Prostate gland (tissue), 2 donors: Measurements from ENCODE around the gene PTPRC. TPM values are rescaled to one million over a fixed set of nuclear protein-coding genes. Genes with fewer than 3 reads are reported as not detected.

ENCODE experiments used
- DNase-seq: peaks from one replicate; pipeline ENCODE4 v3.0.0-alpha.2; 2019; ENCODE audit warnings: low spot score
- H3K27ac ChIP-seq, 2 donors: fragments of 200-600 bp; sonication (generic); 2 replicates each; pipeline ENCODE4 v1.5.1; 2017 to 2019
- H3K27me3 ChIP-seq: fragments of 200-600 bp; sonication (generic); replicated peaks from 2 replicates; pipeline ENCODE4 v1.5.1; 2019; ENCODE audit not compliant: insufficient read depth
- H3K36me3 ChIP-seq, 2 donors: fragments of 200-600 bp; sonication (generic); 1 replicate in 1 of 2; 2 replicates in 1 of 2; pipeline versions ENCODE4 v1.5.1 to v1.8.1; 2017 to 2019
- H3K4me1 ChIP-seq: fragments of 200-600 bp; sonication (generic); replicated peaks from 2 replicates; pipeline ENCODE4 v1.5.1; 2019
- H3K4me3 ChIP-seq, 2 donors: fragments of 200-600 bp; sonication (generic); 2 replicates each; pipeline ENCODE4 v1.5.1; 2017 to 2019
- H3K9me3 ChIP-seq: fragments of 200-600 bp; sonication (generic); 2 replicates; pipeline ENCODE4 v1.5.1; 2017
- POLR2A ChIP-seq: fragments of 450-650 bp; IDR thresholded peaks from one replicate; pipeline ENCODE4 v1.6.1; 2016; ENCODE audit warnings: antibody characterized with exemption, mild to moderate bottlenecking
- POLR2AphosphoS5 ChIP-seq: sonication (generic); formaldehyde crosslinking; IDR thresholded peaks from one replicate; pipeline ENCODE4 v1.6.1; 2017; ENCODE audit warnings: antibody characterized with exemption
- WGBS: methylation state at CpG from one replicate; pipeline ENCODE4 v1.1.5; 2018; 5-methylcytosine and 5-hydroxymethylcytosine counted together
- intact Hi-C: fragments of 100-400 bp; cut with DNase I; formaldehyde crosslinking; loops from one replicate; pipeline ENCODE4 v1.14.2; 2022
- total RNA-seq, 2 donors: library from RNA; depleted of rRNA; stranded (reverse); fragments of >200 nt; gene quantifications; one replicate each; pipeline ENCODE4 v1.1.0, GENCODE V29; 2016
- TF ChIP-seq, protein P1 (sequence below), 4 experiments: fragments of 200-600 bp in 2 of 4; fragments of 450-650 bp in 2 of 4; sonication (generic) in 2 of 4; IDR thresholded peaks; 1 replicate in 3 of 4; 2 replicates in 1 of 4; pipeline ENCODE4 v1.5.1; 2016 to 2019; ENCODE audit warnings: antibody characterized with exemption in 4 of 4, mild to moderate bottlenecking in 2 of 4, moderate library complexity in 2 of 4

The PTPRC gene
- total RNA-seq, 2 donors from 2014 or later = 8.9 to 9.5 TPM

DNA sequence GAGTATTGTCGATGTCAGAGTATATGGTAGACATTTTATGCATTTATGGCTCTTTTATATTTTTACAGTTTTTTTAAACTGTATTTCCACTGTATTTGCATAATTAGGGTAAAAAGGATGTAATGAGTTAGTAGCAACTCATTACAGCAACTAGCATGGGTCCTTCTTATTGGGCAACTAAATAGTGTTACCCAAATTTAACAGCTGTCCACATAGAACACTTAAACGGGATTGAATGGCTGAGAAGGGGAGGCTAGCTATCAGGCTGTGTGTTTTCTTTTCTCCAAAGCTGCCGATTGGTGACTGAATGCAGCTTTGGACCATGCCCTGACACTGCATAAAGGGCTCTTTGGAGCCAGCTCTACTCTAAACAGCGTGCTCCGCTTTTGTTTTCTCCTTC lies 75.4 kb downstream of the PTPRC start:
- intact Hi-C loops = no loop called here
- Histone ChIP-seq H3K9me3 (no peaks in the 10 kb centered on the region), H3K27ac (no peak overlapping the region), H3K36me3 (no peaks in the 10 kb centered on the region), H3K4me3 (no peak overlapping the region), H3K27me3 (no peaks in the 10 kb centered on the region), H3K4me1 (no peaks in the 10 kb centered on the region)
- 78% methylated on average over 5 of the region's 5 CpGs for WGBS
- no peak for TF ChIP-seq POLR2A
- TF ChIP-seq, protein P1, sequence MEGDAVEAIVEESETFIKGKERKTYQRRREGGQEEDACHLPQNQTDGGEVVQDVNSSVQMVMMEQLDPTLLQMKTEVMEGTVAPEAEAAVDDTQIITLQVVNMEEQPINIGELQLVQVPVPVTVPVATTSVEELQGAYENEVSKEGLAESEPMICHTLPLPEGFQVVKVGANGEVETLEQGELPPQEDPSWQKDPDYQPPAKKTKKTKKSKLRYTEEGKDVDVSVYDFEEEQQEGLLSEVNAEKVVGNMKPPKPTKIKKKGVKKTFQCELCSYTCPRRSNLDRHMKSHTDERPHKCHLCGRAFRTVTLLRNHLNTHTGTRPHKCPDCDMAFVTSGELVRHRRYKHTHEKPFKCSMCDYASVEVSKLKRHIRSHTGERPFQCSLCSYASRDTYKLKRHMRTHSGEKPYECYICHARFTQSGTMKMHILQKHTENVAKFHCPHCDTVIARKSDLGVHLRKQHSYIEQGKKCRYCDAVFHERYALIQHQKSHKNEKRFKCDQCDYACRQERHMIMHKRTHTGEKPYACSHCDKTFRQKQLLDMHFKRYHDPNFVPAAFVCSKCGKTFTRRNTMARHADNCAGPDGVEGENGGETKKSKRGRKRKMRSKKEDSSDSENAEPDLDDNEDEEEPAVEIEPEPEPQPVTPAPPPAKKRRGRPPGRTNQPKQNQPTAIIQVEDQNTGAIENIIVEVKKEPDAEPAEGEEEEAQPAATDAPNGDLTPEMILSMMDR (IDR thresholded peaks at IDR 0.05) = no peak
- no peak for DNase-seq

DNA sequence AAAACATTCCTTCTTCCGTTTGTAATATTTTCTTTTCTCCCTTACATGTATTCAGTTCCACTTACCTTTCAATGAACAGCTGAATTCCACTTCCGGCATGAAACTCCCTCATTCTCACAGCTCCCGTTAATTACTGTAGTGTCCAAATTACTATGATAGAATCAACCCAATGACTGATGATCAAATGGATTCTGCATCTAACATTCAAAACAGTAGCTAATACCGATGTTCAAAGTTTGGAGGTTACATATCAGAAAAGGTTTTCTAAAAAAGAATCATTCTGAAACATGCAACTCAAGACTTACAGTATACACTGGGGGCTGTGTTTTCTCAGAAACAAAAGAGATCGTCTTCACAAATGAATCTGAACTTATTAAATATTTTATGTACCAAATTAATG lies 77.2 kb downstream of the PTPRC start:
- no peak overlapping the region for H3K4me3 ChIP-seq
- 83% methylated on average over 5 of the region's 5 CpGs for WGBS
- TF ChIP-seq POLR2AphosphoS5 = no peak
- no peak overlapping the region for H3K27ac ChIP-seq
- intact Hi-C loops = no loop called here
- no peak for DNase-seq
- no peaks in the 10 kb centered on the region for H3K27me3 ChIP-seq
- H3K4me1 ChIP-seq = no peaks in the 10 kb centered on the region
- no peaks in the 10 kb centered on the region for H3K9me3 ChIP-seq
- H3K36me3 ChIP-seq = no peaks in the 10 kb centered on the region

DNA sequence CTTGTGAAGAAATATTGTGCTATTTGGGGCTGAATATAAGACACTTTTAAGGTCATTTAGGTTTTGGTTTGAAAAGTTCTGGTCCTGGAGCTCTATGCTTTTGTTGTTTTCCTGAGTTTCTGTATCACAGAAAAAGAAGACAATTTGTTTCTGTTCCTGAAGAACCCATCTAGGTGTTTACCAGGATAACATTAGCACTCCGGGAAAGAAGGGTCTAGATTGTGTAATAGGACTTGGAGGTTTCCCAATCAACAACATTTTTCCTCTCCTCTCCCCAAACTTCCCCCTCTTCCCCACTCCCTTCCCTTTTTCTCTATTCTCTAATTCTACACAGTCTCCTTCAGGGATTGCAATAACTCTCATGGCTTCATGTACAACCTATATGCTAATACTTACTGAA lies 78.7 kb downstream of the PTPRC start:
- no peak for DNase-seq
- Histone ChIP-seq H3K9me3 (no peaks in the 10 kb centered on the region), H3K27ac (no peak overlapping the region), H3K27me3 (no peaks in the 10 kb centered on the region), H3K4me3 (no peak overlapping the region), H3K36me3 (no peaks in the 10 kb centered on the region), H3K4me1 (no peaks in the 10 kb centered on the region)
- TF ChIP-seq, protein P1 (IDR thresholded peaks at IDR 0.05) = no peak
- TF ChIP-seq POLR2AphosphoS5 (no peak), POLR2A (no peak)
- 89% methylated on average over 1 of the region's 1 CpG for WGBS
- intact Hi-C loops = no loop called here

DNA sequence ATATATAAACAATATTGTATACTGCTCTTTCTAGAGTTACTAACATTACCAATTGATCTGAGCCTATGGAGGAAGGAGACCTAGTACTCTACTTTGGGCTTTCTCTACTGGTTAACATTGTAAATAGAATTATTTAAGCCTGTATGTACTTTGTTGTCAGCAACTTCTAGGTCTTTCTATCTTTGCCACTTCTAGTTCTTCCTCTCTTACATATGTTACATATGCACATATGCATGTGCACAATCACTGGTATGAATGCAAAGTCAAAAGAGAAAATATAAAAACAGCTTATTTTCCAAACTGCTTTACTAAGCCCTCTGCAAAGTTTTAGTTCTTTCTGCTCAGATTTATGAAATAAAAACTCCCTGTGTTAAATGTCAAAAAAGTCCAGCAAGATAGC lies 84.3 kb downstream of the PTPRC start:
- Histone ChIP-seq H3K4me3 (no peak overlapping the region), H3K36me3 (no peaks in the 10 kb centered on the region), H3K27me3 (no peaks in the 10 kb centered on the region), H3K9me3 (no peaks in the 10 kb centered on the region), H3K4me1 (no peaks in the 10 kb centered on the region), H3K27ac (no peak overlapping the region)
- DNase-seq = no peak
- intact Hi-C loops = no loop called here
- TF ChIP-seq, protein P1 (IDR thresholded peaks at IDR 0.05) = no peak
- TF ChIP-seq POLR2A = no peak

DNA sequence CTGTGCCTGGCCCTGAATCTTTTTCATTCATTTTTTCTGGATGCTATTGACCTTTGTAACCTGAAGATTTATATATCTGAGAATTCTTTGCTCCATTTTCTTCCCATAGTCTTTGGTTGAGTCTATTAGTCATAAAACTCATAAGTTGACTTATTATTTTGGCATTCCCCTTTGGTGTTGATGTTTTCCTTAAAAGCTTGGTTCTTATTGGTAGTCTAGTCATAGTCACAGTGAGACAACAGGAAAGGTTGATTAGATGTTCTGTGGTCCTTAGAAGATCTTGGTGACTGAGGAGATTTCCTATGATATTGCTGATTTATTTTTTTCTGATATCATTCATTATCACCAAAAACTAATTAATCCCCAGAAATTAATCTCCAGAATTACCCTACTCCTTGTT lies 86.2 kb downstream of the PTPRC start:
- intact Hi-C loops = no loop called here
- H3K9me3 ChIP-seq = no peaks in the 10 kb centered on the region
- DNase-seq = no peak
- no peaks in the 10 kb centered on the region for H3K4me1 ChIP-seq
- no peak overlapping the region for H3K4me3 ChIP-seq
- no peaks in the 10 kb centered on the region for H3K36me3 ChIP-seq
- TF ChIP-seq, protein P1 (IDR thresholded peaks at IDR 0.05) = no peak
- no peak for TF ChIP-seq POLR2A
- TF ChIP-seq POLR2AphosphoS5 = no peak
- H3K27me3 ChIP-seq = no peaks in the 10 kb centered on the region
- H3K27ac ChIP-seq = no peak overlapping the region

DNA sequence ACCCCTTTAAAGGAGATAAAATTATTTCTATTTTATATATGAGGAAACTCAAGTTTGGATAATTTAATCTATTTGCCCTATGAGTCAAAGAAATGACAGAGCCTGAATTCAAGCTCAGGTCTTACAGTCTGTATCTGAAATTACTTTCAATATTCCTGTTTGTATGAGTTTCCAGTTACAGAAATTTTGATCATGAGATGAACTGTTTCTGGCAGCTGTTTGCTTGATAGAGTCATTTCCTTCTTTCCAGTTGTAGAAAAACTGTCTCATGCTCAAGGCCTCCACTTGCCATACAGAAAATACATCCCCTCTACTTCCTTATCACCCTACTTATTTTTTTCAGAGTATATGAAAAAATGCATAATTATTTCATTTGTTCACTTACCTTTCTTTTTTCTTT lies 87.6 kb downstream of the PTPRC start:
- no peak overlapping the region for H3K4me3 ChIP-seq
- H3K4me1 ChIP-seq = no peaks in the 10 kb centered on the region
- H3K36me3 ChIP-seq = no peaks in the 10 kb centered on the region
- DNase-seq = no peak
- H3K27me3 ChIP-seq = no peaks in the 10 kb centered on the region
- H3K27ac ChIP-seq = no peak overlapping the region
- intact Hi-C loops = no loop called here
- H3K9me3 ChIP-seq = no peaks in the 10 kb centered on the region
- TF ChIP-seq, protein P1 (IDR thresholded peaks at IDR 0.05) = no peak
- no peak for TF ChIP-seq POLR2A
- no peak for TF ChIP-seq POLR2AphosphoS5
